HG03442 (cell line): ENCODE measurements around the gene MYCBPAP.

Source experiments
- ATAC-seq: cut with Tn5 transposase; IDR thresholded peaks from one replicate; pipeline ENCODE4 v1.9.1; 2021; ENCODE audit warnings: mild to moderate bottlenecking, moderate library complexity; ENCODE audit not compliant: unreplicated experiment

The MYCBPAP gene

GRCh38 chr17:50514936-50515702, 6.9 kb downstream of the MYCBPAP start:
- ATAC-seq = no peak

GRCh38 chr17:50517011-50517410, 8.8 kb downstream of the MYCBPAP start:
- no peak for ATAC-seq

GRCh38 chr17:50517504-50518383, 9.5 kb downstream of the MYCBPAP start:
- ATAC-seq = no peak

- ATAC-seq = no peak
Observed at GRCh38 chr17:50518384-50519023, 10.3 kb downstream of the MYCBPAP start.

GRCh38 chr17:50519141-50519834, 11.0 kb downstream of the MYCBPAP start:
- ATAC-seq = no peak

- ATAC-seq = no peak
Observed at GRCh38 chr17:50520483-50520882, 12.2 kb downstream of the MYCBPAP start.

- ATAC-seq = no peak
Observed at GRCh38 chr17:50521514-50521913, 13.3 kb downstream of the MYCBPAP start.

GRCh38 chr17:50522766-50523165, 14.5 kb downstream of the MYCBPAP start:
- no peak for ATAC-seq

GRCh38 chr17:50523208-50523607, 15.0 kb downstream of the MYCBPAP start:
- ATAC-seq = no peak

GRCh38 chr17:50524838-50525237, 16.6 kb downstream of the MYCBPAP start:
- ATAC-seq = no peak

- no peak for ATAC-seq
Observed at GRCh38 chr17:50527155-50527762, 19.0 kb downstream of the MYCBPAP start.

- no peak for ATAC-seq
Observed at GRCh38 chr17:50527949-50528474, 19.8 kb downstream of the MYCBPAP start.

- no peak for ATAC-seq
Observed at GRCh38 chr17:50529849-50530248, 21.6 kb downstream of the MYCBPAP start.

- ATAC-seq = no peak
Observed at GRCh38 chr17:50531428-50532025, 23.3 kb downstream of the MYCBPAP start.

GRCh38 chr17:50532452-50533024, 24.3 kb downstream of the MYCBPAP start, which contains the start of gene EPN3:
Gene EPN3 (plus strand): TSS chr17:50532735. CDS start chr17:50536557, 3,822 bp downstream.
- ATAC-seq = no peak

- ATAC-seq = no peak
Observed at GRCh38 chr17:50533185-50533584, 24.9 kb downstream of the MYCBPAP start.

- ATAC-seq = no peak
Observed at GRCh38 chr17:50533720-50534148, 25.5 kb downstream of the MYCBPAP start.

- ATAC-seq = no peak
Observed at GRCh38 chr17:50534222-50534978, 26.2 kb downstream of the MYCBPAP start.

- no peak for ATAC-seq
Observed at GRCh38 chr17:50534979-50535326, 26.7 kb downstream of the MYCBPAP start.
